Liver (tissue), 9 donors: ENCODE data around the gene ZNF592. TPM values are rescaled to one million over a fixed set of nuclear protein-coding genes. Genes with fewer than 3 reads are reported as not detected.

ENCODE experiments used
- DNase-seq: peaks from one replicate; pipeline ENCODE4 v3.0.0-alpha.2; 2017; ENCODE audit warnings: low spot score
- H3K27ac ChIP-seq, 2 donors: one replicate each; pipeline ENCODE4 v1.7.0; 2013; ENCODE audit warnings: inconsistent platforms in 2 of 2, low read length in 2 of 2, control low read depth in 1 of 2, low read depth in 1 of 2, mild to moderate bottlenecking in 1 of 2
- H3K27me3 ChIP-seq, 4 donors: one replicate each; pipeline versions ENCODE4 v1.6.1 to v1.7.0; 2013; ENCODE audit warnings: low read length in 3 of 4, inconsistent platforms in 1 of 4, mild to moderate bottlenecking in 1 of 4, moderate library complexity in 1 of 4; ENCODE audit not compliant: control insufficient read depth in 4 of 4, insufficient read depth in 4 of 4
- H3K36me3 ChIP-seq, 4 donors: one replicate each; pipeline versions ENCODE4 v1.6.1 to v1.7.0; 2013; ENCODE audit warnings: low read length in 3 of 4, mild to moderate bottlenecking in 3 of 4, low read depth in 1 of 4, moderate library complexity in 1 of 4; ENCODE audit not compliant: control insufficient read depth in 4 of 4, insufficient read depth in 3 of 4
- H3K4me1 ChIP-seq, 4 donors: one replicate each; pipeline versions ENCODE4 v1.6.1 to v1.7.0; 2013; ENCODE audit warnings: low read length in 3 of 4, mild to moderate bottlenecking in 3 of 4, moderate library complexity in 1 of 4; ENCODE audit not compliant: control insufficient read depth in 4 of 4, insufficient read depth in 4 of 4
- H3K4me3 ChIP-seq, 3 donors: one replicate each; pipeline versions ENCODE4 v1.6.1 to v1.7.0; 2013; ENCODE audit warnings: low read length in 3 of 3, control low read depth in 1 of 3, low read depth in 1 of 3, mild to moderate bottlenecking in 1 of 3
- H3K9ac ChIP-seq, 2 donors: one replicate each; pipeline ENCODE4 v1.7.0; 2013; ENCODE audit warnings: low read length in 2 of 2, mild to moderate bottlenecking in 2 of 2, moderate library complexity in 2 of 2, control low read depth in 1 of 2, low read depth in 1 of 2
- H3K9me3 ChIP-seq, 4 donors: one replicate each; pipeline versions ENCODE4 v1.6.1 to v1.7.0; 2013; ENCODE audit warnings: low read length in 3 of 4; ENCODE audit not compliant: control insufficient read depth in 4 of 4
- EGR1 ChIP-seq, 2 donors: IDR thresholded peaks; 2 replicates each; pipeline ENCODE4 v1.6.1; 2016 to 2018; ENCODE audit warnings: antibody characterized with exemption in 2 of 2, low read depth in 2 of 2
- FOXA1 ChIP-seq: IDR thresholded peaks from 2 replicates; pipeline ENCODE4 v1.6.1; 2016; ENCODE audit warnings: antibody characterized with exemption
- FOXA2 ChIP-seq: IDR thresholded peaks from 2 replicates; pipeline ENCODE4 v1.6.1; 2016; ENCODE audit warnings: antibody characterized with exemption
- GABPA ChIP-seq, 2 donors: IDR thresholded peaks in 1 of 2; conservative IDR thresholded peaks in 1 of 2; 2 replicates each; pipeline ENCODE4 v1.6.1; 2016; ENCODE audit warnings: antibody characterized with exemption in 2 of 2, mild to moderate bottlenecking in 1 of 2, moderate library complexity in 1 of 2
- HNF4A ChIP-seq, 2 donors: conservative IDR thresholded peaks; 2 replicates each; pipeline ENCODE4 v1.6.1; 2016; ENCODE audit warnings: antibody characterized with exemption in 2 of 2, mild to moderate bottlenecking in 2 of 2
- HNF4G ChIP-seq: IDR thresholded peaks from 2 replicates; pipeline ENCODE4 v1.6.1; 2016; ENCODE audit warnings: antibody characterized with exemption
- JUND ChIP-seq, 2 donors: IDR thresholded peaks; 2 replicates each; pipeline ENCODE4 v1.6.1; 2016; ENCODE audit warnings: antibody characterized with exemption in 2 of 2
- NR2F2 ChIP-seq: IDR thresholded peaks from 2 replicates; pipeline ENCODE4 v1.6.1; 2016; ENCODE audit warnings: antibody characterized with exemption
- RAD21 ChIP-seq, 2 donors: IDR thresholded peaks; 2 replicates each; pipeline ENCODE4 v1.6.1; 2016; ENCODE audit warnings: antibody characterized with exemption in 2 of 2, mild to moderate bottlenecking in 2 of 2
- SP1 ChIP-seq: IDR thresholded peaks from 2 replicates; pipeline ENCODE4 v1.6.1; 2018; ENCODE audit warnings: antibody characterized with exemption, mild to moderate bottlenecking
- TAF1 ChIP-seq: conservative IDR thresholded peaks from 2 replicates; pipeline ENCODE4 v1.6.1; 2016; ENCODE audit warnings: antibody characterized with exemption, mild to moderate bottlenecking
- YY1 ChIP-seq: IDR thresholded peaks from 2 replicates; pipeline ENCODE4 v1.6.1; 2016; ENCODE audit warnings: antibody characterized with exemption, mild to moderate bottlenecking
- WGBS: extraction: QIAGEN DNeasy Blood & Tissue Kit; methylation state at CpG from one replicate; pipeline ENCODE4 v1.1.7; 2013; 5-methylcytosine and 5-hydroxymethylcytosine counted together
- polyA plus RNA-seq, 2 donors: library from polyadenylated mRNA; stranded (reverse) in 1 of 2; unstranded in 1 of 2; fragments of 200-250 nt in 1 of 2; fragments of >200 nt in 1 of 2; fragmentation: Nextera tagmentation in 1 of 2; extraction: Ambion mirVana in 1 of 2; gene quantifications; one replicate each; pipeline versions ENCODE4 v1.2.1 to v1.2.3, GENCODE V29; 2013 to 2015
- total RNA-seq, 2 donors: library from RNA; depleted of rRNA; stranded (reverse); fragments of >200 nt; gene quantifications; one replicate each; pipeline ENCODE4 v1.2.3, GENCODE V29; 2014
- TF ChIP-seq, protein P1 (sequence below): IDR thresholded peaks from 2 replicates; pipeline ENCODE4 v1.6.1; 2016; ENCODE audit warnings: antibody characterized with exemption
- TF ChIP-seq, protein P2 (sequence below): fragments of 150-350 bp; IDR thresholded peaks from 2 replicates; pipeline ENCODE4 v1.5.1; 2017; ENCODE audit warnings: improper control_type of control experiment, low read depth, low read length; ENCODE audit not compliant: missing input control
- TF ChIP-seq, protein P3 (sequence below): IDR thresholded peaks from 2 replicates; pipeline ENCODE4 v1.6.1; 2016; ENCODE audit warnings: antibody characterized with exemption
- TF ChIP-seq, protein P4 (sequence below): IDR thresholded peaks from 2 replicates; pipeline ENCODE4 v1.6.1; 2016; ENCODE audit warnings: antibody characterized with exemption
- TF ChIP-seq, protein P5 (sequence below): IDR thresholded peaks from 2 replicates; pipeline ENCODE4 v1.6.1; 2016; ENCODE audit warnings: antibody characterized with exemption, mild to moderate bottlenecking
- donor health status: healthy.
- donor health status: healthy.
- donor health status: healthy.
- donor health status: healthy.
- donor health status: healthy.

ZNF592 gene
- total and polyA plus RNA-seq, 4 donors = 4.4 to 10.6 (median 7.5) TPM

DNA sequence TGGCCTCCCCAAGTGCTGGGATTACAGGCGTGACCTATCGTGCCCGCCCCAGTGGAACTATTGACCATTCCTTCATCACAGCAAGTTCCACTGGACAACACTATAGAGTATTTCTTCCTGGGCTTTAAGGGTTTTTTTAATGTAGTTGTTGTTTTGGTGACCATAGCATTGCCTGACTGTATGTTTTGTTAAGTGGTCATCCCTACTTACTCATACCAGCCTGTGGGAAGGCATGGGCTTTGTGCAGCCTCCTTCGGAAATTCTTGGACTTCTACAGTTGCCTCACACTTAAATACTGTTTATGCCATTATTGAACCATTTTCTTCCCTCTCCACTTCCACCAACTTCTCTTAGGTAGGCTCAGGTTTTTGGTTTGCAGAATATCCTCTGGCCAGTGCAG lies 48.8 kb downstream of the ZNF592 start:
- TF ChIP-seq JUND (IDR thresholded peaks at IDR 0.05) = no peak
- TF ChIP-seq SP1 = no peak
- no peak for TF ChIP-seq FOXA1
- TF ChIP-seq, protein P1, sequence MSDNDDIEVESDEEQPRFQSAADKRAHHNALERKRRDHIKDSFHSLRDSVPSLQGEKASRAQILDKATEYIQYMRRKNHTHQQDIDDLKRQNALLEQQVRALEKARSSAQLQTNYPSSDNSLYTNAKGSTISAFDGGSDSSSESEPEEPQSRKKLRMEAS = no peak
- TF ChIP-seq, protein P2, sequence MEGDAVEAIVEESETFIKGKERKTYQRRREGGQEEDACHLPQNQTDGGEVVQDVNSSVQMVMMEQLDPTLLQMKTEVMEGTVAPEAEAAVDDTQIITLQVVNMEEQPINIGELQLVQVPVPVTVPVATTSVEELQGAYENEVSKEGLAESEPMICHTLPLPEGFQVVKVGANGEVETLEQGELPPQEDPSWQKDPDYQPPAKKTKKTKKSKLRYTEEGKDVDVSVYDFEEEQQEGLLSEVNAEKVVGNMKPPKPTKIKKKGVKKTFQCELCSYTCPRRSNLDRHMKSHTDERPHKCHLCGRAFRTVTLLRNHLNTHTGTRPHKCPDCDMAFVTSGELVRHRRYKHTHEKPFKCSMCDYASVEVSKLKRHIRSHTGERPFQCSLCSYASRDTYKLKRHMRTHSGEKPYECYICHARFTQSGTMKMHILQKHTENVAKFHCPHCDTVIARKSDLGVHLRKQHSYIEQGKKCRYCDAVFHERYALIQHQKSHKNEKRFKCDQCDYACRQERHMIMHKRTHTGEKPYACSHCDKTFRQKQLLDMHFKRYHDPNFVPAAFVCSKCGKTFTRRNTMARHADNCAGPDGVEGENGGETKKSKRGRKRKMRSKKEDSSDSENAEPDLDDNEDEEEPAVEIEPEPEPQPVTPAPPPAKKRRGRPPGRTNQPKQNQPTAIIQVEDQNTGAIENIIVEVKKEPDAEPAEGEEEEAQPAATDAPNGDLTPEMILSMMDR = no peak
- TF ChIP-seq YY1 = no peak
- TF ChIP-seq, protein P3, sequence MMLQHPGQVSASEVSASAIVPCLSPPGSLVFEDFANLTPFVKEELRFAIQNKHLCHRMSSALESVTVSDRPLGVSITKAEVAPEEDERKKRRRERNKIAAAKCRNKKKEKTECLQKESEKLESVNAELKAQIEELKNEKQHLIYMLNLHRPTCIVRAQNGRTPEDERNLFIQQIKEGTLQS = no peak
- TF ChIP-seq TAF1 = no peak
- TF ChIP-seq, protein P4, sequence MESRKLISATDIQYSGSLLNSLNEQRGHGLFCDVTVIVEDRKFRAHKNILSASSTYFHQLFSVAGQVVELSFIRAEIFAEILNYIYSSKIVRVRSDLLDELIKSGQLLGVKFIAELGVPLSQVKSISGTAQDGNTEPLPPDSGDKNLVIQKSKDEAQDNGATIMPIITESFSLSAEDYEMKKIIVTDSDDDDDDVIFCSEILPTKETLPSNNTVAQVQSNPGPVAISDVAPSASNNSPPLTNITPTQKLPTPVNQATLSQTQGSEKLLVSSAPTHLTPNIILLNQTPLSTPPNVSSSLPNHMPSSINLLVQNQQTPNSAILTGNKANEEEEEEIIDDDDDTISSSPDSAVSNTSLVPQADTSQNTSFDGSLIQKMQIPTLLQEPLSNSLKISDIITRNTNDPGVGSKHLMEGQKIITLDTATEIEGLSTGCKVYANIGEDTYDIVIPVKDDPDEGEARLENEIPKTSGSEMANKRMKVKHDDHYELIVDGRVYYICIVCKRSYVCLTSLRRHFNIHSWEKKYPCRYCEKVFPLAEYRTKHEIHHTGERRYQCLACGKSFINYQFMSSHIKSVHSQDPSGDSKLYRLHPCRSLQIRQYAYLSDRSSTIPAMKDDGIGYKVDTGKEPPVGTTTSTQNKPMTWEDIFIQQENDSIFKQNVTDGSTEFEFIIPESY = no peak
- TF ChIP-seq HNF4A (conservative IDR thresholded peaks at IDR 0.05) = no peak
- TF ChIP-seq HNF4G = no peak
- TF ChIP-seq EGR1 (IDR thresholded peaks at IDR 0.05; ENCODE audit: low read depth in 2 of 2) = no peak
- TF ChIP-seq FOXA2 = no peak
- TF ChIP-seq GABPA (IDR thresholded peaks at IDR 0.05 in 1 of 2, conservative IDR thresholded peaks at IDR 0.05 in 1 of 2) = no peak
- no peak for TF ChIP-seq RAD21 (IDR thresholded peaks at IDR 0.05)
- H3K9me3 ChIP-seq = no peaks in the 10 kb centered on the region
- DNase-seq = no peak
- H3K27me3 ChIP-seq = no peaks in the 10 kb centered on the region
- no peak overlapping the region for H3K9ac ChIP-seq
- no peak overlapping the region for H3K27ac ChIP-seq
- H3K4me1 ChIP-seq = peaks cover 13 to 41% (median 31%) of the 10 kb centered on the region in 4 donors
- 97% methylated on average over 4 of the region's 4 CpGs for WGBS
- H3K36me3 ChIP-seq = peaks cover 3 to 51% (median 43%) of the 10 kb centered on the region in 4 donors
- no peak overlapping the region for H3K4me3 ChIP-seq

DNA sequence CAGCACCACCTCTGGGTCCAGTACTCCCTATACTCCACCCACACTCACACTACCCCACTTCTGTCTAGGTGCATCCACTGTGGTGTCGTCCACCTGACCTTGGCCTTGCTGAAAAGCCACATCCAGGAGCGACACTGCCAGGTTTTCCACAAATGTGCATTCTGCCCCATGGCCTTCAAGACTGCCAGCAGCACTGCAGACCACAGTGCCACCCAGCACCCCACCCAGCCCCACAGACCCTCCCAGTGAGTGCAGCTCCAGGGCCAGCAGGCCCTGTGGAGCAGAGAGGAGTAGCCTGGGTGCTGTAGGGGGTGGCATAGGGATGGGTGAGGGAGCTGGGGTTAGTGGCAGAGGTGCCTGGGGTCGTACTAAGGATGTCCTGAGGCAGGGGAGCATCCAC lies 49.4 kb downstream of the ZNF592 start:
- no peak for DNase-seq
- WGBS = 87% methylated on average over 3 of the region's 3 CpGs
- H3K9ac ChIP-seq = no peak overlapping the region
- H3K9me3 ChIP-seq = no peaks in the 10 kb centered on the region
- peaks cover 13 to 41% (median 31%) of the 10 kb centered on the region in 4 donors for H3K4me1 ChIP-seq
- TF ChIP-seq FOXA1 = no peak
- TF ChIP-seq TAF1 = no peak
- no peak for TF ChIP-seq SP1
- no peak for TF ChIP-seq NR2F2
- TF ChIP-seq, protein P4 = no peak
- TF ChIP-seq, protein P5, sequence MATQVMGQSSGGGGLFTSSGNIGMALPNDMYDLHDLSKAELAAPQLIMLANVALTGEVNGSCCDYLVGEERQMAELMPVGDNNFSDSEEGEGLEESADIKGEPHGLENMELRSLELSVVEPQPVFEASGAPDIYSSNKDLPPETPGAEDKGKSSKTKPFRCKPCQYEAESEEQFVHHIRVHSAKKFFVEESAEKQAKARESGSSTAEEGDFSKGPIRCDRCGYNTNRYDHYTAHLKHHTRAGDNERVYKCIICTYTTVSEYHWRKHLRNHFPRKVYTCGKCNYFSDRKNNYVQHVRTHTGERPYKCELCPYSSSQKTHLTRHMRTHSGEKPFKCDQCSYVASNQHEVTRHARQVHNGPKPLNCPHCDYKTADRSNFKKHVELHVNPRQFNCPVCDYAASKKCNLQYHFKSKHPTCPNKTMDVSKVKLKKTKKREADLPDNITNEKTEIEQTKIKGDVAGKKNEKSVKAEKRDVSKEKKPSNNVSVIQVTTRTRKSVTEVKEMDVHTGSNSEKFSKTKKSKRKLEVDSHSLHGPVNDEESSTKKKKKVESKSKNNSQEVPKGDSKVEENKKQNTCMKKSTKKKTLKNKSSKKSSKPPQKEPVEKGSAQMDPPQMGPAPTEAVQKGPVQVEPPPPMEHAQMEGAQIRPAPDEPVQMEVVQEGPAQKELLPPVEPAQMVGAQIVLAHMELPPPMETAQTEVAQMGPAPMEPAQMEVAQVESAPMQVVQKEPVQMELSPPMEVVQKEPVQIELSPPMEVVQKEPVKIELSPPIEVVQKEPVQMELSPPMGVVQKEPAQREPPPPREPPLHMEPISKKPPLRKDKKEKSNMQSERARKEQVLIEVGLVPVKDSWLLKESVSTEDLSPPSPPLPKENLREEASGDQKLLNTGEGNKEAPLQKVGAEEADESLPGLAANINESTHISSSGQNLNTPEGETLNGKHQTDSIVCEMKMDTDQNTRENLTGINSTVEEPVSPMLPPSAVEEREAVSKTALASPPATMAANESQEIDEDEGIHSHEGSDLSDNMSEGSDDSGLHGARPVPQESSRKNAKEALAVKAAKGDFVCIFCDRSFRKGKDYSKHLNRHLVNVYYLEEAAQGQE = no peak
- TF ChIP-seq, protein P3 = no peak
- peaks cover 3 to 49% (median 41%) of the 10 kb centered on the region in 4 donors for H3K36me3 ChIP-seq
- no peak overlapping the region for H3K4me3 ChIP-seq
- no peaks in the 10 kb centered on the region for H3K27me3 ChIP-seq
- no peak overlapping the region for H3K27ac ChIP-seq
